ENCODE measurements around the gene TEN1. TPM values are rescaled to one million over a fixed set of nuclear protein-coding genes. Genes with fewer than 3 reads are reported as not detected.
A peak's percentile ranks its signal among the peaks of the same experiment; 100 is the strongest.

TEN1 gene
- total RNA-seq, 6 experiments from 2014 or later, result 13.3 to 15.4 (median 13.8) TPM

DNA sequence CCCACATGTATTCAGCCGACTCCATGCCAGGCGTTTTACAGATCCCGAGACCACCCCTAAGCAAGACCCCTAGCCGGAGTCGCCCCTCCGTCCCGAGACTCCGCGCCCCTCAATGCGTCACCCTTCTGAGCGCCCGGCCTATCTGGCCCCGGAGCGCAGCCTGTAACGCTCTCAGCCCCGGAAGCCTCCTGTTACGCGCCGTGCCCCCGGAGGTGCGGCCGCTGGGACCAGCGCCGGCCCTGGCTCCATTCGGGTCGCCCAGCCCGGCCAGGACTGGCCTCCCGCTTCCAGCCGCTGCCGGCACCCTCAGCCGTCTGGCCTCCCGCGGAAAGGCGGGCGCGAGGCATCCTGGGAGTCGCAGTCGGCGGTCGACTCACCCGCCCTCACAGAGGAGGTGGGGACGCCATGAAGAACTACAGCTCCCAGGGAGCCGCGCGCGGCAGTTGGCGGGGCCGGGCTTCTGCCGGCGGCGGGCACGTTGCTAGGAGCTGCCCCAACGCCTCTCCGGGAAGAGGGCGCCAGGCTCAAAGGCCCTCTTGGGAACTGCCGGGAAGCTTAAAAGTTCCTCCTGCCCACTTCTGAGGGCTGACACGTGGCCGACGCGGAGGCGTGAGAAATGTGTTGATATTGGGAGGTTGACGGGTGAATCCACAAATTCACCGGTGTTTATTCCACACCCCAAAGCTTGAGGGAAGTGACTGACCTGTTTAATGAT lies 38.2 kb upstream of the TEN1 start, which contains the start of gene FBF1:
Gene FBF1, minus strand, starts transcription at position 316 of the 715 bp plus-strand sequence. CDS start 2,893 bp downstream, outside the sequence.
- Mint-ChIP-seq H3K36me3 (ENCODE audit: low read depth) (no peaks in the 10 kb centered on the region), H3K9me3 (no peaks in the 10 kb centered on the region)
- TF ChIP-seq CTCF (IDR thresholded peaks at IDR 0.05), result no peak

GRCh38 chr17:75941442-75941819 lies 37.6 kb upstream of the TEN1 start:
- TF ChIP-seq CTCF (IDR thresholded peaks at IDR 0.05), result no peak
- Mint-ChIP-seq H3K27me3 (ENCODE audit: insufficient read depth) (peaks cover 5% of the 10 kb centered on the region), H3K4me1 (ENCODE audit: low read depth) (peaks cover 17% of the 10 kb centered on the region), H3K27ac (peak overlapping the region; percentile 94), H3K36me3 (ENCODE audit: low read depth) (no peaks in the 10 kb centered on the region), H3K9me3 (no peaks in the 10 kb centered on the region), H3K4me3 (peak overlapping the region; percentile 95)
- DNase-seq, result no peak

More for the DNA sequence above, 38.2 kb upstream of the TEN1 start, which contains the start of gene FBF1:
- DNase-seq, result peak; percentile 96
- Mint-ChIP-seq H3K4me1 (ENCODE audit: low read depth) (peaks cover 17% of the 10 kb centered on the region), H3K4me3 (peak within 1 kb of the TSS; percentile 95), H3K27ac (peak within 1 kb of the TSS; percentile 94), H3K27me3 (ENCODE audit: insufficient read depth) (peaks cover 5% of the 10 kb centered on the region)

- Mint-ChIP-seq H3K36me3 (ENCODE audit: low read depth) (no peaks in the 10 kb centered on the region), H3K27ac (no peak overlapping the region), H3K9me3 (no peaks in the 10 kb centered on the region), H3K27me3 (ENCODE audit: insufficient read depth) (peaks cover 5% of the 10 kb centered on the region), H3K4me1 (ENCODE audit: low read depth) (peaks cover 17% of the 10 kb centered on the region), H3K4me3 (no peak overlapping the region)
- no peak for DNase-seq
- TF ChIP-seq CTCF (IDR thresholded peaks at IDR 0.05), result no peak
Measured at GRCh38 chr17:75942473-75942872, 36.6 kb upstream of the TEN1 start.

DNA sequence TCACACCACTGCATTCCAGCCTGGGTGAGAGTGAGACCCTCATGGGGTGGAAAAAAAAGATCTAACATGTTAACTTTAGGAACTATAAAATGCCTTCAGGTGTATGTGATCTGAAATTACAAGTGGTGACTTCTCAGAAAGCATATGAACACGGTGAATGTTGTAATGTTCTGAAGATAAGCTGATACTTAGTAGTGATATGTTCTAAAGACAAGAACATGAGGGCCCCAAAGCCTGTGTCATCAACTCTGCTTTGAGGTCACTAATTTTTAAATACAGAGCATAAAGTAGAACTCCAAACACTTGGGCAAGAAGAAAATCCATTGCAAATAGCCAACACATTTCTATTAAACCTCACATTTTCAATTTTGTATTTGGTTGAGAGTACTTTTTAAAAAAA lies 35.5 kb upstream of the TEN1 start:
- Mint-ChIP-seq H3K36me3 (ENCODE audit: low read depth) (peaks cover 4% of the 10 kb centered on the region; the same call in 1 of the 2 replicates), H3K27ac (no peak overlapping the region), H3K27me3 (ENCODE audit: insufficient read depth) (peaks cover 5% of the 10 kb centered on the region), H3K4me1 (ENCODE audit: low read depth) (peaks cover 17% of the 10 kb centered on the region), H3K9me3 (no peaks in the 10 kb centered on the region), H3K4me3 (no peak overlapping the region)
- no peak for TF ChIP-seq CTCF (IDR thresholded peaks at IDR 0.05)
- DNase-seq, result no peak

- Mint-ChIP-seq H3K27ac (no peak overlapping the region), H3K27me3 (ENCODE audit: insufficient read depth) (peaks cover 5% of the 10 kb centered on the region), H3K9me3 (no peaks in the 10 kb centered on the region), H3K4me3 (no peak overlapping the region), H3K36me3 (ENCODE audit: low read depth) (peaks cover 9% of the 10 kb centered on the region), H3K4me1 (ENCODE audit: low read depth) (peaks cover 15% of the 10 kb centered on the region)
- no peak for TF ChIP-seq CTCF (IDR thresholded peaks at IDR 0.05)
- no peak for DNase-seq
Measured at GRCh38 chr17:75945211-75945610, 33.8 kb upstream of the TEN1 start.
